HG03066 (cell line): ENCODE results near the gene EBNA1BP2.
"Not testable (repeated sequence)": the region's sequence is repeated elsewhere in the genome, so short reads cannot be mapped to it uniquely, and the experiment has no call there.

Source experiments
- ATAC-seq: cut with Tn5 transposase; IDR thresholded peaks from one replicate; pipeline ENCODE4 v1.9.1; 2021; ENCODE audit warnings: low read depth; ENCODE audit not compliant: unreplicated experiment

Gene EBNA1BP2

GRCh38 chr1:43121256-43121900 lies 50.7 kb downstream of the EBNA1BP2 start:
- no peak for ATAC-seq

DNA sequence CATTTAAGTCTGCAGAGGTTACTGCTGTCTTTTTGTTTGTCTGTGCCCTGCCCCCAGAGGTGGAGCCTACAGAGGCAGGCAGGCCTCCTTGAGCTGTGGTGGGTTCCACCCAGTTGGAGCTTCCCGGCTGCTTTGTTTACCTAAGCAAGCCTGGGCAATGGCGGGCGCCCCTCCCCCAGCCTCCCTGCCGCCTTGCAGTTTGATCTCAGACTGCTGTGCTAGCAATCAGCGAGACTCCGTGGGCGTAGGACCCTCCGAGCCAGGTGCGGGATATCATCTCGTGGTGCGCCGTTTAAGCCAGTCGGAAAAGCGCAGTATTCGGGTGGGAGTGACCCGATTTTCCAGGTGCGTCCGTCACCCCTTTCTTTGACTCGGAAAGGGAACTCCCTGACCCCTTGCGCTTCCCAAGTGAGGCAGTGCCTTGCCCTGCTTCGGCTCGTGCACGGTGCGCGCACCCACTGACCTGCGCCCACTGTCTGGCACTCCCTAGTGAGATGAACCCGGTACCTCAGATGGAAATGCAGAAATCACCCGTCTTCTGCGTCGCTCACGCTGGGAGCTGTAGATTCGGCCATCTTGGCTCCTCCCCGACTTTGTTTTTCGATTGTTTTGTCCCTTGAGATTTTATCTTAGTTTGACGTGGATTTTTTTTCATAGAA lies 52.0 kb downstream of the EBNA1BP2 start:
- not testable (repeated sequence) for ATAC-seq
